Endothelial cell of umbilical vein (primary cell): ENCODE results near the gene CCDC92B. TPM values are rescaled to one million over a fixed set of nuclear protein-coding genes. Genes with fewer than 3 reads are reported as not detected.

Experiments
- BruUV-seq: library from RNA; stranded (reverse); fragments of 400-500 nt; replicated peaks from 2 replicates; lab custom pipeline; 2021; lab: Mats Ljungman, UMichigan
- CTCF ChIA-PET: fragments of 300-600, 350-600 bp; sonication (Branson Sonifier 250); formaldehyde crosslinking; loops from one replicate; lab custom pipeline; 2021; ENCODE audit warnings: antibody characterized with exemption, inconsistent platforms; lab: Charles Lee
- POLR2A ChIA-PET: fragments of 300-600, 350-600 bp; sonication (Branson Sonifier 250); formaldehyde crosslinking; loops from one replicate; lab custom pipeline; 2021; ENCODE audit warnings: antibody characterized with exemption, inconsistent platforms; lab: Charles Lee
- DNase-seq: peaks from one replicate; pipeline ENCODE4 v3.0.0-alpha.2; 2011; ENCODE audit warnings: low read depth, low spot score
- FAIRE-seq: peaks from 2 replicates; lab custom pipeline; 2011; peaks lifted over from hg19 to GRCh38; lab: Jason Lieb, UNC
- H2AFZ ChIP-seq: 2 replicates; pipeline ENCODE4 v1.6.0; 2012; ENCODE audit warnings: low read depth, low read length, control low read depth, inconsistent platforms
- H3K27ac ChIP-seq: 2 replicates; pipeline ENCODE4 v1.5.1; 2011; ENCODE audit warnings: low read depth, mild to moderate bottlenecking, control low read depth, low read length, moderate library complexity; ENCODE audit not compliant: insufficient read depth
- H3K27me3 ChIP-seq, 2 experiments: 2 replicates each; pipeline versions ENCODE4 v1.6.0 to v1.6.1; 2011; ENCODE audit warnings: low read length in 2 of 2, mixed read lengths in 1 of 2; ENCODE audit not compliant: control insufficient read depth in 2 of 2, insufficient read depth in 2 of 2
- H3K36me3 ChIP-seq, 2 experiments: 2 replicates in 1 of 2; 3 replicates in 1 of 2; pipeline ENCODE4 v1.5.1; 2011; ENCODE audit warnings: low read length in 2 of 2, mild to moderate bottlenecking in 1 of 2, moderate library complexity in 1 of 2; ENCODE audit not compliant: control insufficient read depth in 2 of 2, insufficient read depth in 2 of 2; ENCODE audit errors: extremely low read depth in 1 of 2
- H3K4me1 ChIP-seq: 3 replicates; pipeline ENCODE4 v1.5.1; 2011; ENCODE audit warnings: mild to moderate bottlenecking, low read length; ENCODE audit not compliant: control insufficient read depth, insufficient read depth; ENCODE audit errors: extremely low read depth
- H3K4me2 ChIP-seq: 2 replicates; pipeline ENCODE4 v1.6.1; 2011; ENCODE audit warnings: low read length, control low read depth, mixed read lengths; ENCODE audit not compliant: insufficient read depth
- H3K4me3 ChIP-seq, 3 experiments: fragments of 200-600 bp in 1 of 3; sonication (generic), shearing (Covaris generic) in 1 of 3; replicated peaks in 1 of 3; 2 replicates each; pipeline ENCODE4 v1.5.1; 2011 to 2016; ENCODE audit warnings: control low read depth in 3 of 3, low read length in 3 of 3, mild to moderate bottlenecking in 2 of 3, inconsistent platforms in 1 of 3, low read depth in 1 of 3, moderate library complexity in 1 of 3; ENCODE audit not compliant: insufficient read depth in 1 of 3
- H3K79me2 ChIP-seq: 2 replicates; pipeline ENCODE4 v1.6.0; 2012; ENCODE audit warnings: low read length, inconsistent platforms; ENCODE audit not compliant: control insufficient read depth, insufficient read depth
- H3K9ac ChIP-seq: replicated peaks from 2 replicates; pipeline ENCODE3; 2011; ENCODE audit warnings: low read length, control low read depth; ENCODE audit not compliant: insufficient read depth; ENCODE audit errors: extremely low read depth
- H3K9me1 ChIP-seq: replicated peaks from 3 replicates; pipeline ENCODE4 v1.6.0; 2011; ENCODE audit warnings: mild to moderate bottlenecking, low read length; ENCODE audit not compliant: control insufficient read depth, insufficient read depth; ENCODE audit errors: extremely low read depth
- H3K9me3 ChIP-seq: replicated peaks from 2 replicates; pipeline ENCODE4 v1.5.1; 2012; ENCODE audit warnings: low read length, inconsistent platforms; ENCODE audit not compliant: control insufficient read depth, insufficient read depth
- H4K20me1 ChIP-seq: replicated peaks from 2 replicates; pipeline ENCODE3; 2011; ENCODE audit warnings: mild to moderate bottlenecking, low read length; ENCODE audit not compliant: control insufficient read depth, insufficient read depth; ENCODE audit errors: extremely low read depth
- CTCF ChIP-seq, 2 donors: IDR thresholded peaks; 1 replicate in 1 of 2; 2 replicates in 1 of 2; pipeline ENCODE4 v1.5.1; 2011; ENCODE audit warnings: low read length in 2 of 2, mild to moderate bottlenecking in 2 of 2, moderate library complexity in 2 of 2, control low read depth in 1 of 2, inconsistent platforms in 1 of 2, low read depth in 1 of 2; ENCODE audit not compliant: insufficient read depth in 1 of 2; ENCODE audit errors: extremely low read depth in 1 of 2
- EZH2 ChIP-seq: IDR thresholded peaks from 2 replicates; pipeline ENCODE4 v1.6.1; 2012; ENCODE audit warnings: borderline replicate concordance, low read depth, mild to moderate bottlenecking, moderate library complexity, low read length, inconsistent platforms; ENCODE audit not compliant: severe bottlenecking
- GATA2 ChIP-seq: IDR thresholded peaks from 2 replicates; pipeline ENCODE4 v1.7.0; 2011; ENCODE audit warnings: low read depth, mild to moderate bottlenecking, moderate library complexity, mixed read lengths, low read length; ENCODE audit not compliant: insufficient read length, insufficient read depth
- JUN ChIP-seq: IDR thresholded peaks from 2 replicates; pipeline ENCODE4 v1.6.1; 2011; ENCODE audit warnings: borderline replicate concordance, low read depth; ENCODE audit not compliant: insufficient read length, insufficient read depth
- MAX ChIP-seq: IDR thresholded peaks from 2 replicates; pipeline ENCODE4 v1.6.1; 2011; ENCODE audit not compliant: insufficient read depth, insufficient read length
- MYC ChIP-seq: IDR thresholded peaks from one replicate; pipeline ENCODE4 v1.6.1; 2011; ENCODE audit warnings: mild to moderate bottlenecking, low read depth, low read length
- POLR2A ChIP-seq: IDR thresholded peaks from 2 replicates; pipeline ENCODE4 v1.6.1; 2012; ENCODE audit warnings: low read depth, mild to moderate bottlenecking, control low read depth, low read length
- POLR2AphosphoS5 ChIP-seq: IDR thresholded peaks from 2 replicates; pipeline ENCODE4 v1.6.1; 2012; ENCODE audit warnings: low read depth, mild to moderate bottlenecking, control low read depth, low read length, moderate library complexity; ENCODE audit not compliant: insufficient read depth
- dilution Hi-C: fragments of 300-500 bp; cut with MboI; formaldehyde crosslinking; loops from one replicate; pipeline ENCODE4 v1.15.0; 2019; ENCODE audit warnings: low sequenced_read_pairs; ENCODE audit not compliant: extremely low pct_ligation_motif_present
- intact Hi-C: fragments of 100-400 bp; cut with micrococcal nuclease; formaldehyde crosslinking; loops from one replicate; pipeline ENCODE4 v1.10.0; 2022
- polyA plus RNA-seq, 4 experiments: library from polyadenylated mRNA; depleted of rRNA in 3 of 4; stranded (reverse) in 3 of 4; unstranded in 1 of 4; fragments of >200 nt; gene quantifications; 2 replicates each; pipeline versions ENCODE4 v1.2.1 to v1.2.3, GENCODE V29; 2011 to 2012; ENCODE audit warnings: missing spikeins in 1 of 4
- total RNA-seq: library from RNA; stranded (reverse); gene quantifications from 2 replicates; pipeline ENCODE4 v1.2.3, GENCODE V29; 2021

Gene CCDC92B
- total and polyA plus RNA-seq, 2 donors (not counting 3 experiments of a cell fraction or from before 2014, with no cell fraction given): not detected

GRCh38 chr17:2777242-2777867, 27.9 kb upstream of the CCDC92B start:
- Histone ChIP-seq H3K9ac (no peak overlapping the region), H2AFZ (no peak overlapping the region), H3K36me3 (no peaks in the 10 kb centered on the region), H3K9me1 (no peaks in the 10 kb centered on the region), H3K27ac (no peak overlapping the region), H3K4me2 (no peak overlapping the region), H3K9me3 (no peaks in the 10 kb centered on the region), H3K27me3 (peaks cover 17 to 19% of the 10 kb centered on the region in 2 experiments), H3K4me3 (no peak overlapping the region), H4K20me1 (no peaks in the 10 kb centered on the region), H3K4me1 (no peaks in the 10 kb centered on the region), H3K79me2 (no peaks in the 10 kb centered on the region)
- TF ChIP-seq POLR2A: no peak
- peak; percentile 81 for TF ChIP-seq EZH2
- no peak for TF ChIP-seq MYC
- TF ChIP-seq MAX: no peak
- no peak for TF ChIP-seq GATA2
- no peak for TF ChIP-seq POLR2AphosphoS5
- TF ChIP-seq JUN: no peak
- dilution Hi-C loops: no loop called here
- CTCF ChIA-PET: no interaction called here
- intact Hi-C loops: no loop called here
- FAIRE-seq (no peak), DNase-seq (no peak)
- POLR2A ChIA-PET: no interaction called here
- no TSS peak for BruUV-seq

GRCh38 chr17:2776589-2777241, 27.3 kb upstream of the CCDC92B start:
- dilution Hi-C loops: no loop called here
- no peak overlapping the region for H3K4me2 ChIP-seq
- intact Hi-C loops: no loop called here
- FAIRE-seq (no peak), DNase-seq (no peak)
- TF ChIP-seq CTCF (IDR thresholded peaks at IDR 0.05; ENCODE audit: extremely low read depth in 1 of 2, insufficient read depth in 1 of 2, low read depth in 1 of 2, low read length in 2 of 2) (no peak), EZH2 (peak; percentile 89)
- ChIA-PET CTCF (no interaction called here), POLR2A (no interaction called here)
- no peak overlapping the region for H3K27ac ChIP-seq
- no peaks in the 10 kb centered on the region for H3K79me2 ChIP-seq
- H3K9me1 ChIP-seq: no peaks in the 10 kb centered on the region
- no peaks in the 10 kb centered on the region for H3K36me3 ChIP-seq
- H2AFZ ChIP-seq: no peak overlapping the region
- no peak overlapping the region for H3K4me3 ChIP-seq
- no peaks in the 10 kb centered on the region for H3K9me3 ChIP-seq
- no peaks in the 10 kb centered on the region for H4K20me1 ChIP-seq
- no TSS peak for BruUV-seq
- H3K9ac ChIP-seq: no peak overlapping the region
- H3K27me3 ChIP-seq: peaks cover 17 to 19% of the 10 kb centered on the region in 2 experiments
- no peaks in the 10 kb centered on the region for H3K4me1 ChIP-seq
